ENCODE data around the gene AKAP8L.

AKAP8L gene, protein sequence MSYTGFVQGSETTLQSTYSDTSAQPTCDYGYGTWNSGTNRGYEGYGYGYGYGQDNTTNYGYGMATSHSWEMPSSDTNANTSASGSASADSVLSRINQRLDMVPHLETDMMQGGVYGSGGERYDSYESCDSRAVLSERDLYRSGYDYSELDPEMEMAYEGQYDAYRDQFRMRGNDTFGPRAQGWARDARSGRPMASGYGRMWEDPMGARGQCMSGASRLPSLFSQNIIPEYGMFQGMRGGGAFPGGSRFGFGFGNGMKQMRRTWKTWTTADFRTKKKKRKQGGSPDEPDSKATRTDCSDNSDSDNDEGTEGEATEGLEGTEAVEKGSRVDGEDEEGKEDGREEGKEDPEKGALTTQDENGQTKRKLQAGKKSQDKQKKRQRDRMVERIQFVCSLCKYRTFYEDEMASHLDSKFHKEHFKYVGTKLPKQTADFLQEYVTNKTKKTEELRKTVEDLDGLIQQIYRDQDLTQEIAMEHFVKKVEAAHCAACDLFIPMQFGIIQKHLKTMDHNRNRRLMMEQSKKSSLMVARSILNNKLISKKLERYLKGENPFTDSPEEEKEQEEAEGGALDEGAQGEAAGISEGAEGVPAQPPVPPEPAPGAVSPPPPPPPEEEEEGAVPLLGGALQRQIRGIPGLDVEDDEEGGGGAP

DNA sequence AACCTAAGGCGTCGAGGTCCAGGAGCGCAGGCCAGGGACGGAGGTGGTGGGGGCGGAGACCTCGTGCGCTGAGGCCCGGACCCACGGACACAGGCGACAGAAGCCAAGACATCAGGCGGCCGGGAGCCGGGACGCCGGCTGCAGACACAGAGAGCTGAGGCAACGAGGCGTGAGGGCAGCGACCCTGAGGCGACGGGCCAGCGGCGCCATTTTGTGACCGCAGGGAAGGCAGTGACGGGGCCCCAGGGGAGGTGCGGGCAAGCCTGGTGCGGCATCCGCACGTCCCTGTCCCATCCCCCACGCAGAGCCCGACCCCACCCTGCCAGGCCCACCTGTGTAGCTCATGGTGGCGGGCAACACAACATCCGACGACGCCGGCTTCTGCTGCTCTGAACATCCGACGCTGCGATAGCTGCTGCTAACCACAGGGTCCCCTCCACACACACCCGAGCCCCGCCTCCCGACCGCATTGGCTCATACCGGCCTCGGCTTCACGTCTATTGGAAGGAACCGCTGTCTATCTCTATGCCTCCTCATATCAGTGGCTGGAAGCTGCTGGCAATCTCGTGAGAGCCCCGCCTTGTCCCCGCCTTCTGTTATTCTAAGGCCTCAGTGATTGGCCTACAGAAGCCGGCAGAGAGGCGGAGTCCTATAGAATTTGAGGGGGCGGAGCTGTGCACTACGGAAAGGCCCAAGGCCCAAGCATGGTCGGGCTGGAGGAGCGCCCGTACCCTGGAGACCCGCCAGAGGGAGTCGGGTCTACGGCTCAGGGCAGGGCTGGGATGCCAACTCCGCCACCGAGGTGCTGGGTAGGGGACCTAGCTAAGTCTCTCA, at the start of gene AKAP8L:
AKAP8L (minus strand) TSS at position 410 of the 834 bp plus-strand sequence; CDS start at position 345, 65 bp downstream.
- peak; percentile 98 for DNase-seq

DNA sequence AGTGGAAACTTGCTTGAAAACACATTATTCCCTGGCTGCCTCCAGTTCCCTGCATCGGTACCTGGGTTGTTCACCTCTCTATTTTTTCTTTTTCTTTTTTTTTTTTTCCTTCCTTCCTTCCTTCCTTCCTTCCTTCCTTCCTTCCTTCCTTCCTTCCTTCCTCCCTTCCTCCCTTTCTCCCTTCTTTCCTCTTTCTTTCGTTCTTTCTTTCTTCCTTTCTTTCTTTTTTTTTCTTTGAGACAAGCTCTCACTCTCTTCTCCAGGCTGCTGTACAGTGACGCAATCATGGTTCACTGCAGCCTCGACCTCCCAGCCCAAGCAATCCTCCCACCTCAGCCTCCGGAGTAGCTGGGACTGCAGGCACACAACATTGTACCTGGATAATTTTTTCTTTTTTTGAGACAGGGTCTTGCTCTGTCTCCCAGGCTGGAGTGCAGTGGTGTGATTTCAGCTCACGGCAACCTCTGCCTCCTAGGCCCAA, 49.0 kb upstream of the AKAP8L start:
- DNase-seq: no peak

DNA sequence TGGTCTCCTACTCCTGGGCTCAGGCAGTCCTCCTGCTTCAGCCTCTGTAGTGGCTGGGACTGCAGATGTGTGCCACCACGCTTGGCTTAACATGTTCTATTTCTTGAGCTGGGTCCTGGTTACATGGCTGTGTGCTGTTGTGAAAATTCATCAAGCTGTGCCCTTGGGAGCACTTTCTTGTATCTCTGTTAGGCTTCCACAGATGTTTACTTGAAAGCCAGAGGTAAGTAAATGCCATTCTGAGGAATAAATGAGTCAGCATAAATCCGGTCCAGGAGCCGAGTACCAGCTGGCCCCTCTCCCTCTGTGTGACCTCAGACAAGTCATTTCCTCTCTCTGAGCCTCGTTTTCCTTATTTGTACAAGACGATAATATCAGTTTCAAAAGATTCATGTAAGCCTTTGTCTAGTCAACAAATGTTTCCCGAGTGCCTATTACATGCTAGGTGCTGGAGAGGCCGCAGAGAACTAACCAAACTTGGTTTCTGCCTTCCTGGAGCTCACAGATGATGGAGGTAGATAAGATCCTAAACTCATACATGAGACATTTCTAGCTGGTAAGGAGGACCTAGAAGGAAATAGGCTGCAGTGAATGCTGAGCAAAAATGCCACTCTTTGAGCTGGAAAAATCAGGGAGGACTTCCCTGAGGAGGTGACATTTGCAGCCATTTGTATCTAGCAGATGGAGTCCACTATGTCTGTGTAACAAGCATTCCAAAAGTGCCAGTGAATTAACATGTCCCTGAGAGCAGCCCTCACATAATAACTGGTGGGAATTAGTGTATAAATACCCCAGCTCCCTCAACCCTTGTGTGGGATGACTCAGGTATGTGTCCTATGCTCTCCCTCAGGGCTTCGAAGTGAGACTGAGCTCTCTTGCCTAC, 48.3 kb upstream of the AKAP8L start:
- peak; percentile 50 for DNase-seq

DNA sequence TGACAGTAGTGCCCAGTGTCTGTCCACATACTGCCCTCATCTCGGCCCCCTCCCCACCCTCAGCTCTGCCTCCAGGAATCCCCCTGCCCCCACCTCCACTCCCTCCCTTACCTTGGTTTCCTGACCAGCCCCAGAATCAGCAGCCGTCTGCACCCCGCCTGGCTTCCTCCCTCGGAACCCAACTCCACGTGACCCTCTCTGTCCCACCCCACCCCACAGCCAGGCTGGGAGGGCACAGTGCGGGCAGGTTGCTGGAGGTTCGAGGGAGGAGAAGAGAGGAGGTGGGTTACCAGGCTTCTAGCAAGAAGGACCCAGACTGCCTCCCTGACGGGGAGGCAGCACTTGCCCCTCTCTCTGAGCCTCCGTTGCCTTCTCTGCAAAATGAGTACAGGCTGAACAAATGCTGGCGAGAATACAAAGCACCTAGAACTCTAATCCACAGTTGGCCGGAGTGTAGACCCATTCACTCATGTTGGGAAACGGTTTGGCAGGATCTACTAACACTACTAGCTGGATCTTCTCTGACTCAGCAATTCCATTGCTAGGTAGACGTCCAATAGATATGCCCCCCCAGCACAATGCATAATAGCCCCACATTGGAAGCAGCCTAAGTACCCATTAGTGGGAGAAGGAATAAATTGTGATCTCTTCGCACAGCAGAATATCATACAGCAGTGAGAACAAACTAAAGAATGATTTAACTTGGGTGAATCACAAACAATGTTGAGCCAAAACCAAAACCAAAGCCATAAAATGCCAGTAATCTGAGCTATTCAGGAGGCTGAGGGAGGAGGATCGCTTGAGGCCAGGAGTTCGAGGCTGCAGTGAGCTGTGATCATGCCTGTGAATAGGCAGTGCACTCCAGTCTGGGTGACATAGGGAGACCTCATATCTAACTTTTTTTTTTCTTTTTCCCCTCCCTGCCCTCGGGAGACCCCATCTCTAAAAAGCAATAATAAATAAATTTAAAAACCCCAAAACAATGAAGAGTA, 45.9 kb upstream of the AKAP8L start, which contains the start of gene RASAL3:
RASAL3 (minus strand) TSS at position 151 of the 992 bp plus-strand sequence. CDS start 186 bp downstream, outside the sequence.
- peak; percentile 68 for DNase-seq

DNA sequence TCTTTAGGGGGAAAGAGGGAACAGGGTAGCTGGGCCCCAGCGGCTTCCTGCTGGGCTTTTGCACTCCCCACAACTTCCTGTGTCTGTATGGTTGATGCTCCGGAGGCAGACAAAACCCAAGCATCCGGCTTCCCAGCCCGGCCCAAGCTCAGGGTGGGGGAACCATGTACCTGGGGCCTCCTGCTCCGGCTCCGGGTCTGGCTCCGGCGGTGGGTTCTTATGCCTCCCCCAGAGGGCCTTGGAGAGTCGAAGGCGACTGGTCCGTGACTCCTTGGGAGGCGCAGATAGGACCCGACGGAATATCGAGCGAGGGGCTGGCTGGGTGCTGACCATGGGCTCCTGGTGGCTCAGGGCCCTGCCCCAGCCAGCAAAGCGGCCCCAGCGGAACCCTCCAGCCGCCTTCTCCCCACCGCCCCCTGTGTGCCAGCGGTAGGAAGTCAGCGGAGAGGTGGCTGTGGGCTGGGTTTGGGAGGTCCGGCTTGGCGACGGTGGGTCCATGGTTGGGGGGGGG, 45.1 kb upstream of the AKAP8L start:
- DNase-seq: peak; percentile 79

DNA sequence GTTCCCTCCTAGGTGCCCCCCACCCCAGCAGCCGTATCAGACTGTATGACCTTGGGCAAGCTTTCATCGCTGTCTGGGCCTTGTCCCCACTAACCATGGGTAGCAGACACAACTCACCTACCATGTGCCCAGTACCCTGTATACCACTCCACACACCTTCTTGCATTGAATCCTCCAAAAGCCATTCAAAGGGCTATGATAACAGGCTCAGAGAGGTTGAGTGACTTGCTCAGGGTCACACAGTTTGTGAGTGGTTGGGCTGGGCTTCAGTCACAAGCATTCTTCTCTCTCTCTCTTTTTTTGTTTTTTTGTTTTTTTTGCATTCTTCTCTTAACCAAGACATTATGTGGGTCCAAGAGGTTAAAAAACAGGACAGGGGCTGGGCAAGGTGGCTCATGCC, 42.9 kb upstream of the AKAP8L start:
- DNase-seq: no peak

DNA sequence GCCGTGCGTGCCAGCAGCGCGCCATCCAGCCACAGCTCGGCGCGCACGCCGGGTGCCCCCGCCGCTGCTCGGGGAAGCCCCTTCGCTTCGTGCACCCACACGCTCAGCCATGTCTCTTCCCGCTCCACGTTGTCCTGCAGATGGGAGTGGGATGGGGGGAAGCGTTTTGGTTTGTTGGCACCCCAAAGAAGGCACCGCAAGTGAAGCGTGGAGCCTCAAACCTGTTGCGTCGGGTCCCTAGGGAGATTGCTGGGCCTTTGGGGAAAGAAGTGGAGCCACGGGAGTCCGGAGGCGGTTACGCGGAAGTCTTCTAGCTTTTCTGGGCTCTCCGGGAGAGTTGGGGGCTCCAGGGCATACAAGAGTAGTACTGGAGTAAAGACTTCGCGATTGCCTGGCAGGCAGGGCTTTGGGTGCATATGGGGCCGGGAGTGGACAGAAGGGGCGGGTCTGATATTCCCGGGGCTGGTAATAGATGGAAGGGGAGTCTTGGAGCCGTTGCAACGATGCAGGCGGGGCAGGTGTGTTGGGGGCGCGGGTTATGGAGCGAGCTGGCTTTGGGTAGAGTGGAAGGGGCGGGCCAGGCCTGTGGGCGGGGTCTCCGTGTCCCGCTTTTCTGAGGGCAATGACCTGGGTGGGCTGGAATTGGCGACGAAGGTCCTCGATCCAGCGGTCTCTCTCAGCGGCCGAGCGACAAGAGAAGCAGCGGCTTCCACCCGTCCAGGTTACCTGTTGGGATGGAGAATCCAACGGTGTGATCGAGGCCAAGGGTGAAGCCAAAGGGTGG, 39.1 kb upstream of the AKAP8L start:
- DNase-seq: no peak

DNA sequence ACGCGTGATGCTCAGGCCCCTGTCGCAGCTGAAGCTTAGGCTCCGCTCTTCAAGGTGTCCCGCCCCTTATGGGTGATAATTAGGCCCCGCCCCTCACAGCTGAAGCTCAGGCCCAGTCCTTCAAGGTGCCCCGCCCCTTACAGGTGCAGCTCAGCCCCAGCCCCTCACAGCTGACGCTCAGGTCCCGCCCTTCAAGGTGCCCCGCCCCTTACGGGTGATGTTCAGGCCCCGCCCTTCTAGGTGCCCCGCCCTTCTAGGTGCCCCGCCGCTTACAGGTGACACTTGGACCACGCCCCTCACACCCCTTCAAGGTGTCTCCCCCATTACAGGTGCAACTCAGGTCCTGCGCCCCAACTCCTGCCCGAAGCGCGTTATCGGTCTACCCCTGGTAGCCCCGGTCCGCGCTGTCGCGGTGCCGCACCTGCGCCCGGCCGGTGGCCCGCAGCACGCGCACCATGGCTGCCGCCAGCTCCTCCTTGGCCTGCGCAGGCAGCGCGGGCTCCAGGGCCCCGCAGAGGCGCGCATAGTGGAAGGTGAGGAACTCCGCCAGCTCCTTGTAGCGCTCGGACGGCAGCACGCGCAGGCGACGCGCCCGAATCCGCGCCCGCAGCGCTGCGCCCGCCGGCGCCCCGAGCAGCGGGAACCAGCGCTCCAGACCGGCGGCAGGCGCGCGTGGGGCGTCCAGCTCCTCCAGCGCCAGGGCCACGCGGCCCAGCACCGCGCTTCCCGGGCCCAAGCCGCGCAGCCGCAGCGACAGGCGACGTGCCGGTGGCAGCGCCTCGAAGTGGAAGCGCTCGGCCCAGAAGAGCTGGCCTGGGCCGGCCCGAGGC, 38.3 kb upstream of the AKAP8L start:
- no peak for DNase-seq

DNA sequence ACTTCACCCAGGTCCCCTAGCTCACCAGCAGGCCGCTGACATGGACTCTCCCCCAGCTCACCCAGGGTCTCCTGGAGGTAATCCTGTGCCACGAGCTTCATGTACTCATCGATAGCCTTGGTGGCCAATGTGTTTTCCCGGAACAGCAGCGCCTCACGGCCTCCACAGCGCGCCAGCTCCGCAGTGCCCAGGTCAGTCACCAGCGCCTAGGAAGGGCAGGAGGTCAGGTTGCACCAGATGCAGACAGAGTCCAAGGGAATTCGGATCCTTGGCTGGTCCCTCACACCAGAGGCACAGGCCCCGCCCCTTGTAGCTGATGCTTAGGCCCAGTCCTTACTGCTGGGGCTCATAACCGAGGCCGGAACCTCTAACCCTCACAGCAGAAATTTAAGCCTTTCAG, 37.7 kb upstream of the AKAP8L start:
- no peak for DNase-seq

DNA sequence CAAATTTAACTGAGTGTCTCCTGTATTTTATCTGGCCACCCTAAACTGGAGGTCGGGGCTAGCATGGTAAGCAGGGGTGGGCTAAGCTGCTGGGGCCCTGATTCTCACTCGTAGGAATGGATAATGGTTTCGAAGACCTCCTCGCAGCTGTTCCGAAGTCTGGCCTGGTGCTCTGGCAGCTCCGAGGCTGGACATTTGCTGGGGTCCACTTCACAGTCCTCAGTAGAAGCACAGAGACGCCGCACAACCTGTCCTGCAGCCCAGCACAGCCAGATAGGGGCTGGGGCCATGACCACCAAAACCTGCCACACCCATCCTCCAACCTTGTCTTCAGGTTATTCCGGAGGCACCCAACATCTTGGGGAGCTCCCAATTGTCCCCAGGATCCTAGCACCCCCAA, 37.2 kb upstream of the AKAP8L start:
- DNase-seq: no peak

DNA sequence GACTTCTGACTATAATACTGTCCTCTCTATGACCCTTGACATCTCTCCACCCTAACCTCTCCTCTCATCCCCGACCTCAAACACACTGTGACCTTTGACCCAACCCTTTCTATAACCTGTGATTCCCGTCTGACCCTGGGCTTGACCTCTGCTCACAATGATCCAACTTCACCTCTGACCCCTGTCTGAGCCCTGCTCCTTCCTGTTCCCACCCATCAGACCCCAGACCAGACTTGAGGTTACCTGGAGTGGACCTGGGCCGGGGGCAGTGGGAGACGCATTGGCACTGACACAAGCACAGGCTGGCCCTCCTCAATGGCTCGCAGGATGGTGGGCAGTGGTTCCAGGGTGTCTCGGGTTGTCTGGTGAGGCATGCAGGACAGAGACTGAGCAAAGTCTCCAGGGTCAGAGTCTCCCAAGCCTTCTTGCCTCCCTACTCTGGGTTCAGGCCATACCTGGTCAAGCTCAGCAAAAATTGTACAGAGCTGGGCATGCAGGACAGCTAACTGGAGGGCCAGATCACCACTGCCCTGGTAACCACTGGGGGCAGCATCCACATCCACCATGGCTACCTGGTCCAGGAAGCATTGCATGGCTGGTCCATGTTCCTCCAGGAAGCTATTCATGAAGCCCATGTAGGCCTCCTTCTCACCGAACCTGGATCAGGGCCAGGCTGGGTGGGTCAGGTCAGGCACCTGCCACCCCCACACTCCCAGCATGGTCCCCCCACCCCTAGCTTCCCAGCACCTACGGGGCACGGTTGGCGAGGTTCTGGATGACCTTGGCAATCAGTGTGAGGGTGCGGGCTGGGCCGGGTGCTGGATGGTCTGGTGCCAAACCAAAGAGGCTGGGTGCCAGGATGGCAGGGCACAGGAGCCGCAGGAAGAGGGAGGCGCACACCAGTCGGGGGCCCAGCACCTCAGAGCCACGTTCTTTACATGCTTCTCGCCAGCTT, 35.4 kb upstream of the AKAP8L start:
- DNase-seq: no peak

DNA sequence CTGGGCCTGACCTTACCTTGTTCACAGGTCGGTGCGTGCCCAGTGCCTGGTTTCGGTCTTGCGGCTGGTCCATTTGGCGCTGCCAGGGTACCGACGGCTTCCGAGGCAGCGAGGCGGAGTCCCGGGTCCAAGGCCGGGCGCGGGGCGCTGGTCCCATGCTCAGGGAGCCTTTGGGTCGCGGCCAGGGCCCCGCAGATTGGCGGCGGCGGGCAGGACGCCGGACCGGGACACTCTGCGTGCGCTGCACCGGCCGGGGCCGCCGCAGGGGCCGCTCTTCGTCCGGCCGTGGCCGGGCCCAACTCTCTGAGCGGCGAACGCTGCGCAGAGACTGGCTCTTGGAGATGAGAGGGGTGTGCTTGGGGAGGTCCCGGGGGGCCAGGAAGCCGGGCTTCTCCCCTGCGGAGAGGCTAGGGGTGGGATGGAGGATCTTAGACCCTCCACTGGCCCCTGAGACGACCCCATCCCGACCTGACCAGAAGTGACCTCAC, 34.3 kb upstream of the AKAP8L start:
- no peak for DNase-seq

DNA sequence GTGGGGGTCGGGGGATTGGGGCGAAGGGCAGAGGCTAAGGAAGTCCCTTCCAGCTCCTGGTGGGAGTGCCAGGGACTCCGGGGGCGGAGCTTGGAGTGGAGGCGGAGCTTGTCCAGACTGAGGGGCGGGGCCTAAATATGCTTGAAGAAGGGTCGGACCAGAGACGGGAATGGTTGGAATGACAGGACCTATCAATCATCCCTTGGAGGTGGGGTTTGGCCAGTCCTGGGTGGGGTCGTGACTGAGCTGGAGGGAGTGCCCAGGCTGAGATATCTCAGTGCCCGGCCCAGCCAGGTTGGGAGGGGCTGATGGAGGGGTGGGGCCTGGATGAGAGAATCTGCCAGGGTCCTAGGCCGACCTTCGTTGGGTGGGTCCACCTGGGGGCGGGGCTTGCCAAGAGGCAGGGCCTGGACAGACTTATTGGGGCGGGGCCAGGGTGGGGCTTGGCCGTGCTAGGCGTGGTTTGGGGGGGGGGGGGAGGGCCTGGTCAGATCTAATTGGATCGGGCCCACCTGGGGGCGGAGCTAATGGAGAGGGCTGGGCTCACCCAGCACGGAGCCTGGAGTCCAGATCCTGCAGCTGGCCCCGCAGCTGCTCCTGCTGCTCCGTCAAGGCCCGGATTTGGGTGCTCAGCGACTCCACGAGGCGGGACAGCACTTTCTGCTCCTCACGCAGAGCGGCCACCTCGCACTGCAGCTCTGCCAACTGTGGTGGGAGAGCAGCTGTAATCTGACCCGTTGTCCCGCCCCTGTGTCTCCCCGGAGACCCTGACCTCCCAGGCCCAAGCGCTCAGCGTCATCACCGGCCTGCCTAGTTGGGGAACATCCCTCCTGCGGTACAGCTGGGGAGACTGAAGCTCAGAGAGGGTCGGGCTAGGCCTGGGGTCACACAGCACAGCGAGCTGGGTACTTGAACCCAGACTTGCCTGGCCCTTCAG, 33.6 kb upstream of the AKAP8L start:
- DNase-seq: no peak

DNA sequence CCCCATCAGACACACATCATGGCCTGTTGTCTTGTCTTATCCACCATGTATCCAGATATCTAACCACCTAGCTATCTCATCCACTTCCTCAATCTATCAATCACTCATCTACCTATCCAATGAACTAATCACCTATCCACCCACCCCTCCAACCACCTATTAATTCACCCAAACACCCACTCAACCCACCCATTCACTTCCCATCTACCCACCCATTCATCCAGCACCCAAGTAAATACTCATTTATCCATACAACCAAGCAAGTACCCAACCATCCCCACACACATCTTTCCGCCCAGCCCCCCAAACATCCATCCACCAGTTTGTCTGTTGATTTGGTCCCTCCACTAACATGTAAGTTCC, 31.7 kb upstream of the AKAP8L start:
- no peak for DNase-seq

DNA sequence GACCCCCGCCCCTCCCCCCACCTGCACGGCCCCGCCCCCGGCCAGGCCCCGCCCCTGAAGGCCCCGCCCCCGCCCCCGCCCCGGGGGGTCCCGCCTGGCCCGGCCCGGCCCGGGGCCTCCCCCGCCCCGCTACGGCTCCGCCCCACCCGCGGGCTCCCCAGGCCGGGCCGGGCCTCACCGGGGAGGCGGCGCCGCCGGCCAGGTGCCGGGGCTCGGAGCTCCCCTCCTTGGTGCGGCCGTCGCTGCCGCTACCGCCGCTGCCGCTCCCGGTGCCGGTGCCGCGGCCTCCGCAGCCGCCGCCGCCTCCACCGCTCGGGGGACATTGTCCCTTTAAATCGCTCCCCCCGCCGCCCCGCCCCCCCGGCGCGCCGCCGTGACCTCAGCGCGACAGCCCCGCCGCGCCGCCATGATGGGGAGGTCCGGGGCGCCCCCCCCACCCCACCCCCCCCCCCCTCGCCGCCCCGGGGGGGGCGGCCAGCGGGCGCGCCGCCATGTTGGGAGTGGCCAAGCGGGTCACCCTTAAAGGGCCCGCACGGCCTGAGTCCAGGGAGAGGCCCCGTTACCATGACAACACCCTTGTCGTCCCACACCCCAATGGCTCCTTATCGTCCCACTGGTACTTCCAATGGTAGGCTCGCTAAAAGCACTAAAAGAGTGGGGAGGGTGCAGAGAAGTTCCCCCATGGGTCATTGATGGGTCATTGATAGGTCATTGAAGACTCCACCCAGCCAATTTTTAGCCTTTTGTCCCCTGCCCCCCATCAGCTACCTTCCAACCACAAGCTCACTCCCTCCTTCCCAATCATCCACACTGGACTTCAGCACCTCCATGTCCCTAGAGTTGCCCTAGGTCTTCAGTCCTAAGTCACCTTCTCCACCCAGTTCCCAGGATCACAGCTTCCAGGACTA, 31.1 kb upstream of the AKAP8L start, which contains the start of gene WIZ:
WIZ (minus strand) TSS at position 337 of the 908 bp plus-strand sequence. CDS start 1,649 bp downstream, outside the sequence.
- DNase-seq: peak; percentile 80

All from activated effector memory CD4-positive, alpha-beta T cell treated with Interleukin-2 at 50 U/mL for 16 hours (primary cell).